NCI-H446 (cell line): ENCODE measurements around the gene COL18A1.
"Not testable (repeated sequence)": the region's sequence is repeated elsewhere in the genome, so short reads cannot be mapped to it uniquely, and the experiment has no call there.

Experiments
- DNase-seq, 2 experiments: peaks; one replicate each; lab custom pipeline; 2025; lab: John Stamatoyannopoulos, UW

Gene COL18A1

GRCh38 chr21:45404730-45405270 is at the start of gene COL18A1:
Gene COL18A1, plus strand, starts transcription at chr21:45405165. Its CDS starts 66 bp downstream, at chr21:45405231.
- DNase-seq: no peak

GRCh38 chr21:45355573-45355972 is 49.4 kb upstream of the COL18A1 start:
- DNase-seq: no peak

GRCh38 chr21:45356251-45356650 is 48.7 kb upstream of the COL18A1 start:
- no peak for DNase-seq

- DNase-seq: no peak
Observed at GRCh38 chr21:45356653-45357435, 48.1 kb upstream of the COL18A1 start.

- no peak for DNase-seq
Observed at GRCh38 chr21:45357436-45358260, 47.3 kb upstream of the COL18A1 start.

- no peak for DNase-seq
Observed at GRCh38 chr21:45358261-45358670, 46.7 kb upstream of the COL18A1 start.

- DNase-seq: no peak
Observed at GRCh38 chr21:45358711-45359310, 46.2 kb upstream of the COL18A1 start.

GRCh38 chr21:45359451-45360217 is 45.3 kb upstream of the COL18A1 start:
- DNase-seq: no peak

GRCh38 chr21:45361033-45361997 is 43.6 kb upstream of the COL18A1 start:
- no peak for DNase-seq

- DNase-seq: no peak
Observed at GRCh38 chr21:45362077-45362747, 42.8 kb upstream of the COL18A1 start.

- DNase-seq: no peak
Observed at GRCh38 chr21:45362748-45363145, 42.2 kb upstream of the COL18A1 start.

GRCh38 chr21:45363272-45363671 is 41.7 kb upstream of the COL18A1 start:
- DNase-seq: not testable (repeated sequence)

GRCh38 chr21:45363921-45364467 is 41.0 kb upstream of the COL18A1 start:
- DNase-seq: peak in 1 of 2 experiments; percentile 64

- DNase-seq: no peak
Observed at GRCh38 chr21:45364468-45365185, 40.3 kb upstream of the COL18A1 start.

- DNase-seq: no peak
Observed at GRCh38 chr21:45365186-45365607, 39.8 kb upstream of the COL18A1 start.

GRCh38 chr21:45365608-45366241 is 39.2 kb upstream of the COL18A1 start:
- no peak for DNase-seq

- DNase-seq: no peak
Observed at GRCh38 chr21:45366476-45366875, 38.5 kb upstream of the COL18A1 start.

GRCh38 chr21:45366931-45367401 is 38.0 kb upstream of the COL18A1 start:
- DNase-seq: no peak
